ES-I3 (cell line): ENCODE measurements around the gene HMOX1.

Source experiments
- H3K36me3 ChIP-seq: 2 replicates; pipeline ENCODE4 v1.6.1; 2013; ENCODE audit warnings: mild to moderate bottlenecking, low read length, control low read depth, moderate library complexity; ENCODE audit not compliant: insufficient read depth
- H3K4me1 ChIP-seq: 2 replicates; pipeline ENCODE4 v1.6.1; 2013; ENCODE audit warnings: mild to moderate bottlenecking, control low read depth, low read length; ENCODE audit not compliant: insufficient read depth
- H3K9ac ChIP-seq: 2 replicates; pipeline ENCODE4 v1.6.1; 2013; ENCODE audit warnings: low read depth, mild to moderate bottlenecking, low read length, moderate library complexity
- H3K9me3 ChIP-seq: 2 replicates; pipeline ENCODE4 v1.6.1; 2013; ENCODE audit warnings: mild to moderate bottlenecking, low read length, moderate library complexity; ENCODE audit not compliant: control insufficient read depth, insufficient read depth

The HMOX1 gene

DNA sequence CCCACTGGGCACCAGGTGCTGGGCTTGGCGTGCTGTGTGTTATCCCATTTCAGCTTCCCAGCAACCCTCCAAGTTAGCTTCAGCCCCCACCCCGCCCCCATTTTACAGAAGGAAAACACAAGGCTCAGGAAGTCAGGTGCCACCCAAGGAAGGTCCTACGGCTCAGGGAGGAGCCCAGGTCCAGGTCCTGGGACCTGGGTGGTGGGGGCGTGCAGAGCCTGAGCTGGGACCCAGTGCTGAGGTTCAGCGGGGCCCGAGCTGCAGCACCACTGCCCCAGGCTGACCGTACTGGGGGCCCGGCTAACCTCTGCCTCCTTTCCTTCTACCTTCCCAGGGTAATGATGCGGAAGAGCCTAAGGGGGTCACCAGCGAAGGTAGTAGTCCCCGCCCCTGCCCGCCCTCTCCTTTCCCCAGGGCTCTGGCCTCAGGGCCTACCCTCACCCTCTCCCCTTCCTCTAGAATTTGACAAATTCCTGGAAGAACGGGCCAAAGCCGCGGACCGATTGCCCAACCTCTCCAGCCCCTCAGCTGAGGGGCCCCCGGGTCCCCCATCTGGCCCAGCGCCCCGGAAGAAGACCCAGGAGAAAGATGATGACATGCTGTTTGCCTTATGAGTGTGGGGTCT, 34.2 kb upstream of the HMOX1 start:
- no peaks in the 10 kb centered on the region; the same call in 1 of the 2 replicates for H3K4me1 ChIP-seq
- H3K9me3 ChIP-seq = no peaks in the 10 kb centered on the region
- no peak overlapping the region for H3K9ac ChIP-seq
- H3K36me3 ChIP-seq = peaks cover 8% of the 10 kb centered on the region; the same call in 1 of the 2 replicates

DNA sequence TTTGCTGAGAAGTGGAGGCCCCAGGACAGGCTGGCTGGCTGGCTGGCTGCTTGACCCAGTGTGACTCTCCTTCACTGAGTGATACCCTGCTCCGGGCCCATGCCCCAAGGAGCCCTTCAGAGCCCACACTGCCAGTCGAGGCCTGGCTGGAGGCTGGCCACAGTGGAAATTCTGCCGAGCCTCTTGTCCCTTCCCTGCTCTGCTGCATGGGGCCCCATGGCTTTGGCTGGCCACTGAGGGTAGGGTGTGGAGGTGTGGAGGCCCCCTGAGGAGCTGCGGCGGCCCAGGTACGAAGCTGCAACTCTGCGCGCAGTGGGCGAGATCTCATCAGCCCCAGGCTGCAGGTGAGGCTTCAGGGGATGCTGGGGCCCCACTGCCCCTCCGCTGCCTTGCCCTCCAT, 33.4 kb upstream of the HMOX1 start:
- Histone ChIP-seq H3K9ac (no peak overlapping the region), H3K9me3 (no peaks in the 10 kb centered on the region), H3K36me3 (peaks cover 8% of the 10 kb centered on the region; the same call in 1 of the 2 replicates), H3K4me1 (no peaks in the 10 kb centered on the region; the same call in 1 of the 2 replicates)

DNA sequence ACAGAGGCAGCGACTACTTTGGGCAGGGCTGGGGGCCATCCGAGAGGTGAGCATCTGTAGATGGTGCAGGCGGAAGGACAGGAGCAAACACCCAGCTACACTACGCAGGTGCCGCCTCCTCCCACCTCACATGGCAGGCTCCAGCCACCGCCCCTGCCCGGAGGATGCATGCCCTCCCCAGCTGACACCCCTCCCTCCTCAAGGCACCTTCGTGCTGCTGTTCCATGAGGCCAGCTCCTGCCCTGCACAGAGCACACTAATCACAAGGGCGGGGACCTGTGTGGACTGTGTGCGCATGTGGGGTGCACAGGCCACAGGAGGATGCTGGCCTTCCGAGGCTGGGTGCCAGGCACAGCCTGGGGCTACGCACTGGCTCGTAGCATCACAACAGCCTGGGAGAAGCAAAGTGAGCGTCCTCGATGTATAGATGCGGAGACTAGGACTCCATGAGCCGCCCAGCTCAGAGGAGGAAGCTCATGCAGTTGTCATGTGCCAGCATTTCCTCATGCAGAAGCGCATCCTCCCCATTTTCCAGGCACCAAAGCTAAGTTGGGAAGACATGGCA, 32.8 kb upstream of the HMOX1 start:
- H3K4me1 ChIP-seq = peaks cover 2% of the 10 kb centered on the region; the same call in 1 of the 2 replicates
- H3K9me3 ChIP-seq = no peaks in the 10 kb centered on the region
- peaks cover 6% of the 10 kb centered on the region; the same call in 1 of the 2 replicates for H3K36me3 ChIP-seq
- H3K9ac ChIP-seq = no peak overlapping the region

DNA sequence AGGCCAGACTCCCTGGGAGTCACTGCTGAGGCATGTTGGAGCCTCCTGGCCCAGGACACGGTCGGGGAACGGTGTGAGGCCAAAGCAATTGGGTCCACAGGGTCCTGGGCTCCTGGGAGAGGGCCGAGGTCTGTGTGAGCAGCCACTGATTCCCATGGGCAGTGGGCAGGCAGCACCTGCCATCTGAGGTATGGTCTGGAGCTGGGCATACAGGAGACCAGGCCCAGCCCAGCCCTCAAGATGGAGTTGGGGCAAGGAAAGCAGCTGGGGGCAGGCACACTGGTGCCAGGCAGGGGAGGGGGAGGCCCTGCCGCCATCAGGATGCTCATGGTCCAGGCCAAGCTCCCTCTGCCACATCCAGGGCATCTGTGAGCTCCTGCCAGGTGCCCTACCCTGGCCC, 32.2 kb upstream of the HMOX1 start:
- H3K9me3 ChIP-seq = no peaks in the 10 kb centered on the region
- peaks cover 2% of the 10 kb centered on the region; the same call in 1 of the 2 replicates for H3K4me1 ChIP-seq
- H3K9ac ChIP-seq = no peak overlapping the region

DNA sequence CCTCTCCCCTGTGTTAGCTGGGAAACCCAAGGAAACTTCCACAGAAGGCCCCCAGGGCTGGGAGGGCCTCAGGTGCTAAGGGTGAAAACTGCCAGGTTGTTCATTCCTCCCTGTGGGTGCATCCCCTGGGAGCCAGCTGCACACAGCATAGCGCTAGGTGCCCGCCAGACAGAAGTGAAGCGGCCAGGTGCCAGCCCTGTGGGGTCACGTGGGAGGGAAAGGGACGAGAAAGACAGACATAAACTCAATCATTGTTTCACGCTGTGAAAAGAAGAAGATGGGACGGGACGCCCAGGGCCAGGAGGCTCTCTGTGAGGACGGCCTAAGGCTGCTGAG, 31.6 kb upstream of the HMOX1 start:
- Histone ChIP-seq H3K9me3 (no peaks in the 10 kb centered on the region), H3K9ac (no peak overlapping the region), H3K36me3 (no peaks in the 10 kb centered on the region), H3K4me1 (peaks cover 2% of the 10 kb centered on the region; the same call in 1 of the 2 replicates)

More for the DNA sequence above, 32.2 kb upstream of the HMOX1 start:
- 0 out of 2 replicates have a peak, but pooled peaks cover under 1% of the 10 kb centered on the region for H3K36me3 ChIP-seq

DNA sequence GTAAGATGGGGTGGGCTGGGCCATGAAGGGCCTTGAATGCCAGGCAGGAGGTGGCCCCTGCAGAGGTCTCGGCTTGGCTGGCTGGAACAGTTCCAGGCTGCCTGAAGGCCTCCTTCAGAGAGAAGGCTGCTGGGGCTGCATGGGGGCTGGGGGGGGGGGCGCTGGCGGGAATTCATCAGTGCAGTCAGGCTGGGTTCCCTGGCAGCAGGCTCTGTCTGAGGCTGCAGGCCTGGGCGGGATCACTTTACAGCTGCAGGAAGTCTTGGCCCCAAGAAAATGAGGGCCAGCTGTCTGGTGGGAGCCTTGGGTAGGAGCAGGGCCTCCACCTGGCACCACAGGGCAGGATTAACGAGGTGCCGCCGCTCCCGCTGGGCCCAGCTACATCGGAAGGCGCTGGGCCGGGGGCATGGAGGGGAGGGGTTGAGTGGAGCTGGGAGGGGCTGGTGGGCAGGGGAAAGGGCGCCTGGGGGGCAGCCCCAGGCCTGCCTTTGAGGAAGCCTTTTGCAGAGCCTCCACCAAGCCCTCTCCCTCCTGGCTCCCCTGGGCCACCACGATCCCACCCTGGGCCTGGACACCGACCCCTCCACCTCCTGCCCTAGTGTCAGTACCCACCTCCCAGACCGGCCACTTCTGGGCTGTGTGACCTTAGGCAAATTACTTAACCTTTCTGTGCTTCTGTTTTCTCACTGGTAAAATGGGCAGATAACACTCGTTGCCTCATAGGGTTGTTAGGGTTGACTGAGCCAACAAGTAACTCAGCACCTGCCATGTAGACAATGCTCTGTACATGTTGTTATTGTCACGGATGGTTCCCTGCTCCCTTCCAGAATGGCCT, 31.0 kb upstream of the HMOX1 start:
- Histone ChIP-seq H3K9me3 (no peaks in the 10 kb centered on the region), H3K9ac (no peak overlapping the region), H3K36me3 (no peaks in the 10 kb centered on the region), H3K4me1 (peaks cover 2% of the 10 kb centered on the region; the same call in 1 of the 2 replicates)

DNA sequence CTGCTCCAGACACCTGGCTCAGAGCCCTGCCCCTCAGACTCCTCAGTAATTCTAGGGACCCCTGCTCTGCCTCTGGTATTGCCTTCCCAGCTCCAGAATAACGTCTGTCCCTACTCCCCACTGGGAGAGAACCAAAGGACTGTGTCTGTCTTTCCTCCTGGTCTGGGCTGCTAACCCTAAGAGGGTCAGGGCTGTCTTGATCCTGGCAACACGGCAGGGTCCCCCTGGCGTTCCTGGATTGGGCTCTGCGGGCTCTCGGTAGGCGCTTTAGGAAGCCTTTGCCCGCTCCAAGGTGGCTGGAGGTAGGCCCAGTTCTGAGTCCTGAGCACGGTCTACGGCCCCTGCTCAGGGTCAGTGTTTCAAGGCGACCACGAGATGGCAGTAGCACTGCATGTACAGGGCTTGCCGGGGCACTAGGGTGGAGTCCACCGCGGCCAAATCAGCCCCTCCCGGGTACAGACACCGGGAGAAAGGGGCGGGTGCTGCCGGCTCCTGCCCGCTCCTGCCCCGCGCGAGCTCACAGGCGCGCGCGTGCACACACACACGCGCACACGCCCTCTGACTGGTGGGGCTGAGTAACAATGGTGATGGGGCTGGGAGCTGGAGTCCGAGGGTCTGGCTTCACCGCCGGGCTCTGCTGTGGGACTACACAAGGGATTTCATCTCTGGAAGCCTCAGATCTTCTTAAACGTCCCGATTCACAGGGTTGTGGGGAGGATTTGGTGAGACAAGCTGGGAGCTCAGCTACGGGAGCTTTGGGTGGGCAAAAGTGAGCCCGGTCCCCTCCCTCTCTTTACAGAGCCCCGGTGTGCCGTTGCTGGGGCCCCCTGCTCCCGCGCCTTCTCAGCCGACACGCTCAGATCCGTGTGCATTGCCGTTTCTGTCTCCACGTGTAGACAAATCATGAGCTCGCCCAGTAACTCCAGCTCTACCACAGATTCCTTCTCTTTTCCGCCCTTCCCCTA, 30.1 kb upstream of the HMOX1 start:
- Histone ChIP-seq H3K4me1 (peaks cover 2% of the 10 kb centered on the region; the same call in 1 of the 2 replicates), H3K36me3 (no peaks in the 10 kb centered on the region), H3K9me3 (no peaks in the 10 kb centered on the region), H3K9ac (peak overlapping the region; percentile 75)

DNA sequence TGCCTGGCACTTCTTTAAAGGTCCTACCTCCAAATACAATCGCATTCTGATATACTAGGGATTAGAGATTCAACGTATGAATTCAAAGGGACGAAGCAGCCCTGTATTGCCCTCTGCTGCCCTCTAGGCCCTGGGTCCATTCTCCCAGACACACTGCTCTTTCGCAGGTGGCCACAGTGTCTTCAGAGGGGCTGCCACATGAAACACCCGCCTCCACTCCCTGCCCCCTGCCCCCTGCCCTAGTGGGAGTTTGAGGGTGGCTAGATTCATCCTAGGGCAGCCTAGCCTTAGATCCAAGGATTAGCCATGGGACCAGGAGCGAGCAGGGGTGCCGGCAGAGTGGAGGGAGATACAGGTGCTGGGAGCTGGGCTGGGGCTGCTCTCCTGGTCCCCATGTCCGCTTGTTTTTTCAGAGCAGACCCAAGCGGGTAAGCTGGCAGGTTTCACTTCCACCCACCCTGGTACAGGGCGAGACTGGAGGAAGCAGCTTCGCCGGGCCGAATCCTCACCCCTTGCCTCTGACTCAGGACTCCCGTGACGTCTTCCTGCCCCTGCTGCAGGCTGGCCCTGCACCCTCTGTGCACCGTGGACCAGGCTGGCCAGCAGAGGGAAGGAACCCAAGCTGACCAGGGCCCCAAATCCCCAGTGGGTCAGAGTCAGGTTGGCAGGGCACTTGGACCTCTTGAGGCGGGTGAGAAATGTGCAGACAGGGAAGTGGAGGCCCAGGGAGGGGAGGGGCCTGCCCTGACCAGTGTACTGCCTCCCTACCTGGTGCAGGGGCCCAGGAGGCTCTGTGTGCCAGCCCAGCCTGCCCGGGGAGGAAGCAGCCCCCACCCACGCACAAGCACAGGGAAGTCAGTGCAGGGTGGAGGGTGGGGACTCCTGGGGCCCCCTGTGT, 28.4 kb upstream of the HMOX1 start:
- H3K36me3 ChIP-seq = no peaks in the 10 kb centered on the region
- peaks cover 2% of the 10 kb centered on the region; the same call in 1 of the 2 replicates for H3K4me1 ChIP-seq
- H3K9me3 ChIP-seq = no peaks in the 10 kb centered on the region
- H3K9ac ChIP-seq = no peak overlapping the region

DNA sequence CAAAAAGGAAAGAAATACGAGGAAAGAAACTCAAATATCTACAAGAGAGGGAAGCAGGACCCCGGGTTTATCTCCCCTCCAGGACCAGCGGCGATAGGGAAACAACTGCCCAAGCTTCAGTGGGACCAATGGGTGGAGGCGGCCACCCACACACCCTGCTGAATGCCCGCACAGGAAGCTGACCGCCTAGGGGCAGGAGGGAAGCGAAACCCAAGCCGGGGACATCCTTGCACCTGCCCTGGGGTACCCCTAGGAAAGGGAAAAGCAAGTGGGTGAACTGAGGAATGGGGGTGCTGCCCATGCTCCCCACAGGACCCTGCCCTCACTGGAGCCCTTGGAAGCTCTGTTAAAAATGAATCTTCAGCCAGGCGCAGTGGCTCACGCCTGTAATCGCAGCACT, 27.6 kb upstream of the HMOX1 start:
- H3K9ac ChIP-seq = no peak overlapping the region
- no peaks in the 10 kb centered on the region for H3K9me3 ChIP-seq
- peaks cover 2% of the 10 kb centered on the region; the same call in 1 of the 2 replicates for H3K4me1 ChIP-seq
- no peaks in the 10 kb centered on the region for H3K36me3 ChIP-seq

DNA sequence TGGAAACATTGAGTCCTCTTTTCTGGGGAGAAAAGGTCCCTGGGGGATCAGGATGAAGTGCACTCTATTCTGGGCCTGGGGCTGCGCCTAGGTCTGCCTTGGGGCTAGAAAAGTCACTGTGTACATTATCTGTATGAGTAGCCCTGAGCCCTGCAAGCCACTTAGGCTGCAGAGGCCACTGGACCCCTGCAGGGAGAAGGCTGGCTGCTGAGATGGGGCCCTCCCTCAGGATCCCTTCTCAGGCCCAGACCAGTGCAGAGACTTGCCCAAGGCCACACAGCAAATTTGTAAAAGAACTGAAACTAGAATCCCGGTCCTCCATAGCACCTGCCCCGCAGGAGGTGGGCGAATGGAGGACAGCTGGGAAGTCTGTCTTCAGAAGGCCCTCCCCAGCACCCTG, 26.8 kb upstream of the HMOX1 start:
- H3K9me3 ChIP-seq = no peaks in the 10 kb centered on the region
- H3K9ac ChIP-seq = no peak overlapping the region
- no peaks in the 10 kb centered on the region for H3K36me3 ChIP-seq
- peaks cover 2% of the 10 kb centered on the region; the same call in 1 of the 2 replicates for H3K4me1 ChIP-seq

DNA sequence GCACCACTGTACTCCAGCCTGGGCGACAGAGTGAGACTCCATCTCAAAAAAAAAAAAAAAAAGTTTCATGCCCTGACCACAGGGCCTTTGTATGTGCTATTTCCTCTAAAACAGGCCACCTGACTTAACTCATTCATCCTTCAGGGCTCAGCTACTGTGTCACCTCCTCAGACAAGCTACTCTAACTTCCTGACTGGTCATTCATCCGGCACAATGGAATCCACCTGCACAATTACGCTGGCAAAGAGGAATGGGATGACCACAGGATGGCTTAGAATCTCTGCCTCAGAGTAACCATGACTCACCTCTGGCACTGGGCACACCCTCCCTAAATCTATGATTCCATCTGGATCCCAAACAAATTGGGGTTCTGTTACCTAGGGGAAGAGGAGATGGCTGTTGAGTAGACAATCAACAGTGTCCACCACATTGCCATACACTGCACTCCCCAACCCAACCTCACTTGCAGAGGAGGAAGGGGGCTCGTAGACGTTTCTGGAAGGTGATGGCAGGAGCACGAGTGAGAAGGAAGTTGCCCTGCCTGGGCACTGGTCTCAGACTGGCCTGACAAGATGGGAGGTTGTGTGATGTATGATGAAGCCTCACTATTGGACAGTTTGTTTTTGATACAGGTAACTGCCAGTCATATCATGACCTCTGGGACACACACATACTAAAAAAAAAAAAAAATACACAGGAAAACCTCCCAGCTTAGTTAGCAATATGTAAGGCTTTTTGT, 22.8 kb upstream of the HMOX1 start:
- Histone ChIP-seq H3K9ac (no peak overlapping the region), H3K4me1 (peaks cover 6% of the 10 kb centered on the region; the same call in 1 of the 2 replicates), H3K36me3 (no peaks in the 10 kb centered on the region; the same call in 1 of the 2 replicates), H3K9me3 (no peaks in the 10 kb centered on the region)

DNA sequence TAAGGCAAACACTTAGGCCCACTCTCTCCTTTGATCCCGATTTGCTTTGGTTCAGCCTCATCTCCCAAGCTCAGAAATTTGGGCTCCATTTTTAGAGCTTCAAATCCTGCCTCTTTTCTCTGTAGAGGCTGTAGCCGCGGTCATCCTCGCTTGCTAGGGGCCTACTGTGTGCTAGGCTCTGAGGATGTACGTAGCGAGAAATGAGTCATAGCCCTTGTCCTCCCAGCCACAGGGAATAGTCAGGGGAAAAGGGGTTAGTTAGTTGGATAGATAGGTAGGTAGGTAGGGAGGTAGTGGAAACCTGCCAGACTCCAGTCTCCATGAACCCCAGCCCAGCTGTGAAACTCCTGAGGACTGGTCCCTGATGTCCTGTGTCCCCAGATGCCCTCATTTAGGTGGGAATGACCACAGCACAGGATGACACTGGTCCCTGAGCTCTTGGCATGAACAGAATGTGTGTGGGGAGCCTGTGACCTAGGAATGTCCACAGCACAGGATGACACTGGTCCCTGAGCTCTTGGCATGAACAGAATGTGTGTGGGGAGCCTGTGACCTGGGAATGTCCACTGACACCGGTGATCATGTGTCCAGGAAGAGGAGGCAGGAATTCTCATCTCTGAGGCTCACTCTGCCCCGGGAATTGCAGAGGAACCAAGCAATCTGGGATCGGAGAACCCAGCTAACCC, 21.4 kb upstream of the HMOX1 start:
- Histone ChIP-seq H3K36me3 (no peaks in the 10 kb centered on the region; the same call in 1 of the 2 replicates), H3K4me1 (peaks cover 6% of the 10 kb centered on the region; the same call in 1 of the 2 replicates), H3K9me3 (no peaks in the 10 kb centered on the region), H3K9ac (no peak overlapping the region)
